Fibroblast of the aortic adventitia (primary cell): ENCODE results near the gene GPR34. TPM values are rescaled to one million over a fixed set of nuclear protein-coding genes. Genes with fewer than 3 reads are reported as not detected.

Experiments used
- DNase-seq: peaks from one replicate; pipeline ENCODE4 v3.0.0-alpha.2; 2010; ENCODE audit warnings: low read depth
- H3K4me3 ChIP-seq: 2 replicates; pipeline ENCODE4 v1.5.1; 2011; ENCODE audit warnings: low read depth, mild to moderate bottlenecking, control low read depth, low read length, moderate library complexity
- CTCF ChIP-seq: IDR thresholded peaks from 2 replicates; pipeline ENCODE4 v1.5.1; 2011; ENCODE audit warnings: mild to moderate bottlenecking, low read length, control low read depth, inconsistent platforms; ENCODE audit not compliant: insufficient read depth
- total RNA-seq: library from RNA; depleted of rRNA; stranded (reverse); fragments of >200 nt; gene quantifications from 2 replicates; pipeline ENCODE4 v1.2.3, GENCODE V29; 2012; ENCODE audit warnings: low replicate concordance

GPR34 gene
- total RNA-seq, 1 donor: not detected

GRCh38 chrX:41677183-41678060, 11.4 kb upstream of the GPR34 start:
- H3K4me3 ChIP-seq: no peak overlapping the region
- DNase-seq: no peak
- no peak for TF ChIP-seq CTCF

GRCh38 chrX:41684138-41684537, 4.6 kb upstream of the GPR34 start:
- DNase-seq: peak; percentile 37
- TF ChIP-seq CTCF: no peak
- H3K4me3 ChIP-seq: no peak overlapping the region

- no peak overlapping the region for H3K4me3 ChIP-seq
- no peak for TF ChIP-seq CTCF
- DNase-seq: no peak
Measured at GRCh38 chrX:41684940-41685339, 3.8 kb upstream of the GPR34 start.

GRCh38 chrX:41686788-41687187, 2.0 kb upstream of the GPR34 start:
- no peak for DNase-seq
- no peak overlapping the region for H3K4me3 ChIP-seq
- no peak for TF ChIP-seq CTCF

- no peak for DNase-seq
- no peak for TF ChIP-seq CTCF
- no peak overlapping the region for H3K4me3 ChIP-seq
Measured at GRCh38 chrX:41688156-41688555, 617 bp upstream of the GPR34 start.

- H3K4me3 ChIP-seq: no peak overlapping the region
- no peak for DNase-seq
- TF ChIP-seq CTCF: no peak
Measured at GRCh38 chrX:41689711-41690110, 938 bp downstream of the GPR34 start.
